DLD1 (cell line): ENCODE data around the gene BMPR1B.
"Not testable (repeated sequence)": the region's sequence is repeated elsewhere in the genome, so short reads cannot be mapped to it uniquely, and the experiment has no call there.

ENCODE experiments used
- in situ Hi-C: cut with HindIII; loops from 2 replicates; pipeline ENCODE4 v1.10.0; 2017; ENCODE audit warnings: low sequenced_read_pairs

BMPR1B gene

GRCh38 chr4:95018785-95019184 lies 261.0 kb downstream of the BMPR1B start:
- in situ Hi-C loops = no loop called here

GRCh38 chr4:95020521-95020920 lies 262.8 kb downstream of the BMPR1B start:
- in situ Hi-C loops = no loop called here

GRCh38 chr4:95021099-95021498 lies 263.3 kb downstream of the BMPR1B start:
- in situ Hi-C loops = no loop called here

- in situ Hi-C loops = no loop called here
Observed at GRCh38 chr4:95023110-95023509, 265.4 kb downstream of the BMPR1B start.

- in situ Hi-C loops = no loop called here
Observed at GRCh38 chr4:95027905-95028618, 270.3 kb downstream of the BMPR1B start.

GRCh38 chr4:95038791-95039190 lies 281.0 kb downstream of the BMPR1B start:
- in situ Hi-C loops = no loop called here

- in situ Hi-C loops = no loop called here
Observed at GRCh38 chr4:95044324-95044837, 286.6 kb downstream of the BMPR1B start.

GRCh38 chr4:95045429-95045828 lies 287.7 kb downstream of the BMPR1B start:
- in situ Hi-C loops = no loop called here

- in situ Hi-C loops = no loop called here
Observed at GRCh38 chr4:95048296-95048695, 290.5 kb downstream of the BMPR1B start.

- in situ Hi-C loops = no loop called here
Observed at GRCh38 chr4:95049551-95050233, 291.9 kb downstream of the BMPR1B start.

- in situ Hi-C loops = no loop called here
Observed at GRCh38 chr4:95050980-95051701, 293.4 kb downstream of the BMPR1B start.

- in situ Hi-C loops = no loop called here
Observed at GRCh38 chr4:95051702-95052020, 293.9 kb downstream of the BMPR1B start.

- in situ Hi-C loops = no loop called here
Observed at GRCh38 chr4:95058991-95059390, 301.2 kb downstream of the BMPR1B start.

GRCh38 chr4:95059663-95060062 lies 301.9 kb downstream of the BMPR1B start:
- in situ Hi-C loops = no loop called here

- in situ Hi-C loops = no loop called here
Observed at GRCh38 chr4:95061220-95061619, 303.5 kb downstream of the BMPR1B start.

GRCh38 chr4:95061801-95062200 lies 304.0 kb downstream of the BMPR1B start:
- in situ Hi-C loops = not testable (repeated sequence)

- in situ Hi-C loops = no loop called here
Observed at GRCh38 chr4:95066050-95066449, 308.3 kb downstream of the BMPR1B start.

- in situ Hi-C loops = no loop called here
Observed at GRCh38 chr4:95068401-95068800, 310.6 kb downstream of the BMPR1B start.

- in situ Hi-C loops = no loop called here
Observed at GRCh38 chr4:95068818-95069478, 311.2 kb downstream of the BMPR1B start.

GRCh38 chr4:95071851-95072250 lies 314.1 kb downstream of the BMPR1B start:
- in situ Hi-C loops = no loop called here

- in situ Hi-C loops = no loop called here
Observed at GRCh38 chr4:95073646-95074045, 315.9 kb downstream of the BMPR1B start.
